MG63 (cell line): Measurements from ENCODE around the gene FMC1. TPM values are rescaled to one million over a fixed set of nuclear protein-coding genes. Genes with fewer than 3 reads are reported as not detected.

ENCODE experiments used
- DNase-seq: peaks from one replicate; pipeline ENCODE4 v3.0.0-alpha.2; 2020
- H3K27me3 ChIP-seq: fragments of 250-450 bp; sonication (Bioruptor Pico); 2 replicates; pipeline ENCODE4 v1.5.1; 2020; ENCODE audit warnings: mild to moderate bottlenecking, moderate library complexity
- H3K36me3 ChIP-seq: fragments of 250-450 bp; sonication (Bioruptor Pico); 2 replicates; pipeline ENCODE4 v1.5.1; 2020; ENCODE audit warnings: mild to moderate bottlenecking, moderate library complexity
- H3K4me3 ChIP-seq: fragments of 250-450 bp; sonication (Bioruptor Pico); 2 replicates; pipeline ENCODE4 v1.5.1; 2020; ENCODE audit warnings: mild to moderate bottlenecking, moderate library complexity
- H3K9me3 ChIP-seq: fragments of 250-450 bp; sonication (Bioruptor Pico); 2 replicates; pipeline ENCODE4 v1.5.1; 2020; ENCODE audit warnings: mild to moderate bottlenecking, moderate library complexity
- total RNA-seq: library from RNA; depleted of rRNA; stranded (reverse); fragments of >200 nt; shearing (Covaris generic); gene quantifications from 2 replicates; pipeline ENCODE4 v1.2.3, GENCODE V29; 2014; ENCODE audit warnings: low replicate concordance

FMC1 gene
- total RNA-seq, 1 experiment from 2014 or later: 17.0 TPM

DNA sequence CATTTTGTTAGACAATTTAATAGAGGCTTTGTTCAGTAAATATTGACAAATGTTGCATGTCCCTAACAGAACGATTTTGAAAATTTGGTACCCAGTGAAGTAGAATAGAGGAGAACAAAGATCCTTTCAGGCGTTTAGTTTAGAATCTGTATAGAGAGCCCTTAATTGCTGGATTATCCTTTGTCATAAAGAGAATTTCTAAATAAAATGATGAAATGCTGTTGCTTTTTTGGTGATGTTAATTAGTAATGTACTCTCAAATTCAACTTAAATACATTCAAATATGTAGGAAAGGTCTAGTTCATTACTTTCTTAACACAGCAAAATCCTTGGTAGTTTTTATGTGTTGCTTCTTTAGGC is 19.8 kb downstream of the FMC1 start:
- H3K4me3 ChIP-seq: peak overlapping the region; percentile 84
- no peaks in the 10 kb centered on the region for H3K9me3 ChIP-seq
- peaks cover 21% of the 10 kb centered on the region for H3K36me3 ChIP-seq
- no peaks in the 10 kb centered on the region for H3K27me3 ChIP-seq
- no peak for DNase-seq

- no peak for DNase-seq
- Histone ChIP-seq H3K36me3 (peaks cover 25% of the 10 kb centered on the region), H3K9me3 (no peaks in the 10 kb centered on the region), H3K4me3 (peak overlapping the region; percentile 84), H3K27me3 (no peaks in the 10 kb centered on the region)
Observed at GRCh38 chr7:139361523-139361922, 20.4 kb downstream of the FMC1 start.

DNA sequence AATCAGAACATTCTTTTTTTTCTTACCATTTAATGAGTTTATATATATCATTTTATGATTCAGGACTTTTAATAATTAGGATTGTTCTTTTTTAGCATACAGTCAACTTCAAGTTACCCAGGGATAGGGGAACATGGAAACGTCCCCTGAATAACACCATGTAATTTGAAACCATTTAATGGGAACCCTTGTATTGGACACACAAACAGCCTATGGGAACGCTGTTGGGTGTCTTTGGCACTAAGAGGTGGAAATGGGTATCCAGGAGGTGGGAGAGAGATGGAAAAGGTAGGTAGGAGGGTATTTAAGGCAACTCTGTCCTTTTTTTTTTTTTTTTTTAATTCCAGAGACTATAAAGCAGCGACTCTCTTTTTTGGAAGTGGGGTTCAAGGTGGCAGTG is 21.2 kb downstream of the FMC1 start:
- no peaks in the 10 kb centered on the region for H3K27me3 ChIP-seq
- no peak overlapping the region for H3K4me3 ChIP-seq
- peaks cover 26% of the 10 kb centered on the region for H3K36me3 ChIP-seq
- H3K9me3 ChIP-seq: no peaks in the 10 kb centered on the region
- DNase-seq: no peak

- Histone ChIP-seq H3K4me3 (no peak overlapping the region), H3K9me3 (no peaks in the 10 kb centered on the region), H3K27me3 (no peaks in the 10 kb centered on the region), H3K36me3 (peaks cover 29% of the 10 kb centered on the region)
- DNase-seq: no peak
Observed at GRCh38 chr7:139362981-139363380, 21.8 kb downstream of the FMC1 start.

GRCh38 chr7:139365336-139365735 is 24.2 kb downstream of the FMC1 start:
- H3K4me3 ChIP-seq: no peak overlapping the region
- DNase-seq: no peak
- no peaks in the 10 kb centered on the region for H3K9me3 ChIP-seq
- H3K36me3 ChIP-seq: peaks cover 27% of the 10 kb centered on the region
- no peaks in the 10 kb centered on the region for H3K27me3 ChIP-seq

DNA sequence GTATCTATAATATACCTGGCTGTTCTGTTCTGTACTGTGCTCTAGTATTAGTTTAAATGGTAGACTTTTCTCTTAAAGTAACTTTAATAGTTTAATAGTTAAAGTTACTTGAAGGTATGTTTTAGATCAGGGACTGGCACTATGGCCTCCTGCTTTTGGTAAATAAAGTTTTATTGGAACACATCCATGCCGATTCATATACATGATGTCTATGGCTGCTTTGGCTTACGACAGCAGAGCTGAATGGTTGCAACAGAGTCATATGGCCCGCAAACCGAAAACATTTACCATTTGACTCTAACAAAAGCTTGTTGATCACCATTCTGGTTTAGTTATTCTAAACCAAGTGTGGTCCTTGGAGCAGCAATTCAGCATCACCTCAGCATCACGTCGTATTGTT is 25.3 kb downstream of the FMC1 start:
- H3K4me3 ChIP-seq: no peak overlapping the region
- H3K36me3 ChIP-seq: peaks cover 24% of the 10 kb centered on the region
- no peaks in the 10 kb centered on the region for H3K9me3 ChIP-seq
- no peaks in the 10 kb centered on the region for H3K27me3 ChIP-seq
- no peak for DNase-seq

GRCh38 chr7:139367438-139368155 is 26.5 kb downstream of the FMC1 start:
- H3K4me3 ChIP-seq: no peak overlapping the region
- H3K9me3 ChIP-seq: no peaks in the 10 kb centered on the region
- no peaks in the 10 kb centered on the region for H3K27me3 ChIP-seq
- no peak for DNase-seq
- H3K36me3 ChIP-seq: peaks cover 24% of the 10 kb centered on the region

DNA sequence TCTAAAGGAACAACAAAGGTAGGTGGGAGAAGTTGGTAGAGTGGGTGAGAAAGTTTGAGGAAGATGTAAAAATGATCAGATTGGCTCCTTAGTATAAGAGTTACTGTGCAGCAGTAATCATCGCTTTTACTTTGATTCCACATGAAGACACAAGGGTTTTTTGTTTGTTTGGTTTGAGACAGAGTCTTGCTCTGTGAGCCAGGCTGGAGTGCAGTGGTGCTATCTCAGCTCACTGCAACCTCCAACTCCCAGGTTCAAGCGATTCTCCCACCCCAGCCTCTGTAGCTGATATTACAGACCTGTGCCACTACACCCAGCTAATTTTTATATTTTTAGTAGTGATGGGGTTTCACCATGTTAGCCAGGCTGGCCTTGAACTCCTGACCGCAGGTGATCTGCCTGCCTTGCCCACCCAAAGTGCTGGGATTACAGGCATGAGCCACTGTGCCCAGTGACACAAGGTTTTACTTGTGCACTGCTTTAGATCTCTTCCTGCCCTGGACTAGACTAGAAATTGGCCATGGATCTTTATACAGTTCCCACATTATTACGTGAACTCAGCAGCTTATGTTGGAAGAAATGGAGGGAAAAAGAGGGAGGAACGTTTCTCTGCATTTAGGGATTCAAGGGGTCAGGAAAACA is 29.3 kb downstream of the FMC1 start:
- H3K27me3 ChIP-seq: no peaks in the 10 kb centered on the region
- H3K4me3 ChIP-seq: no peak overlapping the region
- peaks cover 10% of the 10 kb centered on the region for H3K36me3 ChIP-seq
- no peaks in the 10 kb centered on the region for H3K9me3 ChIP-seq
- no peak for DNase-seq

DNA sequence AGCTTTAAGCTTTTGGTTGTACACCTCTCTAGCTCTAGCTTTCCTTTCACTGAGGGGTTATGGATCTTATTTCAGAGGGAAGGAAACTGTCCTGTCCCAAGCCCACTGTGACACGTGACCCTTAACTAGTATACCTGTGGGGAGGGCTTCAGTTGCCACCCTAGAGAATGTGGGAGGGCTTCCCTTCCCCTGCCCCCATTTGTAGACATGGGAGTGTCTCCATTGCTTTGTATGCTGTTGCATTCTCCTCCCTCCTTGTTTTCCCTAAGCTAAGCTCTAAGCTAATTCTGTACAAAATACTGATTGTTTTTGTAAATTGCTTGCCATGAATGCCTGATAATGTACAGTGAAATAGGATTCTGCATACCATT is 29.8 kb downstream of the FMC1 start:
- no peaks in the 10 kb centered on the region for H3K9me3 ChIP-seq
- DNase-seq: no peak
- no peak overlapping the region for H3K4me3 ChIP-seq
- H3K36me3 ChIP-seq: peaks cover 8% of the 10 kb centered on the region
- no peaks in the 10 kb centered on the region for H3K27me3 ChIP-seq

GRCh38 chr7:139374246-139374645 is 33.1 kb downstream of the FMC1 start:
- H3K27me3 ChIP-seq: no peaks in the 10 kb centered on the region
- no peak overlapping the region for H3K4me3 ChIP-seq
- peaks cover 10% of the 10 kb centered on the region for H3K36me3 ChIP-seq
- no peaks in the 10 kb centered on the region for H3K9me3 ChIP-seq
- no peak for DNase-seq

- Histone ChIP-seq H3K4me3 (no peak overlapping the region), H3K36me3 (peaks cover 11% of the 10 kb centered on the region), H3K9me3 (no peaks in the 10 kb centered on the region), H3K27me3 (no peaks in the 10 kb centered on the region)
- DNase-seq: no peak
Observed at GRCh38 chr7:139382439-139382838, 41.3 kb downstream of the FMC1 start.

DNA sequence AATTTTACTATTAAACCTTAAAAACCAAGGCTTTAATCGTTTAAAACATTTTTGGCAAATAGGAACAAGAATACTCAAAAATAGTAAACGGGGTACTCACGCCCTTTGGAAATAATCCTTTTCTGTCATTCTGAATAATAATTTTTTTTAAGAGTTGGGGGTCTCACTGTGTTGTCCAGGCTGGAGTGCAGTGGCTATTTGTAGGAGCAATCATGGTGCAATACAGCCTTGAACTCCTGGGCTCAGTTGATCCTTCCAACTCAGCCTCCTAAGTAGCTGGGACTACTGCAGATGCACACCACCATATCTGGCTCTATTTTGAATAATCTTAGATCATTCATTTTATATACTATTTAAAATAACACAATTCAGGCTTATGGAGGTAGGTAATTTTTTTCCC is 43.5 kb downstream of the FMC1 start:
- no peak overlapping the region for H3K4me3 ChIP-seq
- H3K27me3 ChIP-seq: no peaks in the 10 kb centered on the region
- no peaks in the 10 kb centered on the region for H3K9me3 ChIP-seq
- DNase-seq: no peak
- H3K36me3 ChIP-seq: peaks cover 13% of the 10 kb centered on the region

GRCh38 chr7:139387594-139387993 is 46.5 kb downstream of the FMC1 start:
- Histone ChIP-seq H3K9me3 (no peaks in the 10 kb centered on the region), H3K36me3 (peaks cover 20% of the 10 kb centered on the region)
- no peak for DNase-seq

GRCh38 chr7:139389091-139389490 is 48.0 kb downstream of the FMC1 start:
- Histone ChIP-seq H3K9me3 (no peaks in the 10 kb centered on the region), H3K36me3 (peaks cover 21% of the 10 kb centered on the region), H3K27me3 (no peaks in the 10 kb centered on the region), H3K4me3 (no peak overlapping the region)
- no peak for DNase-seq

More at GRCh38 chr7:139387594-139387993, 46.5 kb downstream of the FMC1 start:
- H3K4me3 ChIP-seq: no peak overlapping the region
- H3K27me3 ChIP-seq: no peaks in the 10 kb centered on the region

GRCh38 chr7:139389774-139390173 is 48.6 kb downstream of the FMC1 start:
- Histone ChIP-seq H3K9me3 (no peaks in the 10 kb centered on the region), H3K27me3 (no peaks in the 10 kb centered on the region), H3K36me3 (peaks cover 20% of the 10 kb centered on the region), H3K4me3 (no peak overlapping the region)
- no peak for DNase-seq

DNA sequence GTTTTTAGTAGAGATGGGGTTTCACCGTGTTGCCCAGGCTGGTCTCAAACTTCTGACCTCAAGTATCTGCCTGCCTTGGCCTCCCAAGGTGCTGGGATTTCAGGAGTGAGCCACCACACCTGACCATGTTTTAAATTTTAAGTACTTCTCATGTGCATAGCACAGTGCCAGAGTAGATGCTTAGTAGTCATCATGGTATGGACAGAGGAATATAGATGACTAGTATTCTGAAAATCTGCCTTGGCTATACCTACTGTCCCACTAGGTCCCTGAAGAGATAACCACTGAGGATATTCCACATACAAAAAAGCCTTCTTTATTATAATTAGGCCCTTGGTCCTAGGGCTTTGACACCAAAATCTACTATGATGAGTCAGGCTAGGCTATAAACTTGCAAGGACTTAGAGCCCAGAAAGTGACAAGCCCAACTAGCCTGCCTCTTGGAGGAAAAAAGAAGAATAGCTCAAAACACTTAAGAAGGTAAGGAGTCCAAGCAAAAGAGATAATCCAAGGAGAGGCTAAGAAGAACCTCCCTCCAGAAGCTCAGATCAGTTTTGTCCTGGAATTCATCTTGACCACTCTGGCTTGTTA is 52.6 kb downstream of the FMC1 start:
- Histone ChIP-seq H3K27me3 (no peaks in the 10 kb centered on the region), H3K36me3 (peaks cover 21% of the 10 kb centered on the region), H3K9me3 (no peaks in the 10 kb centered on the region), H3K4me3 (no peak overlapping the region)
- no peak for DNase-seq

DNA sequence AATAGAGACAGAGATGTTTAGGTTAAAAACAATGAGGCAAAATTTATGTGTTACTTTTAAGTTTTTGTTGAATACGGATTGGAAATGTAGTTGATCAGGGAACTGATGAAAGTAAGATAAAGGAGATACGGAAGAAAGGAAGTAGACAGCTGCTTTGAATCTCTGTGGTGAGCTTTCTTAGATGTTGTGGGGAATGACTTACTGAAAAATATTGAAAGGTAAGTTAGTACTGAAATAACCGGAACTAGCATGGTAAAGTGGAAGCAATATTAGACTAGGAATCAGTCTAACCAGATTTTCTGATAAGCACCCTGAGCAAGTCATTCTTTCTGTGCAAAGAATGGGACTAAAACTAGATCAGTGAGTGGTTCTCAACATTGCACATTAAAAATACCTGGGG is 53.4 kb downstream of the FMC1 start:
- Histone ChIP-seq H3K9me3 (no peaks in the 10 kb centered on the region), H3K36me3 (peaks cover 16% of the 10 kb centered on the region), H3K27me3 (no peaks in the 10 kb centered on the region), H3K4me3 (no peak overlapping the region)
- no peak for DNase-seq
